Gastroesophageal sphincter (tissue), 4 donors: Measurements from ENCODE around the gene CYFIP2. TPM values are rescaled to one million over a fixed set of nuclear protein-coding genes. Genes with fewer than 3 reads are reported as not detected.

Source experiments
- ATAC-seq: fragments of 150-250 bp; one replicate; pipeline ENCODE4 v1.9.1; 2016; ENCODE audit warnings: mild to moderate bottlenecking, moderate library complexity
- H3K27ac ChIP-seq, 4 donors: fragments of 200-600 bp; sonication (generic) in 3 of 4; 1 replicate in 3 of 4; 2 replicates in 1 of 4; pipeline ENCODE4 v1.5.1; 2016 to 2019
- H3K27me3 ChIP-seq: fragments of 200-600 bp; sonication (generic); one replicate; pipeline ENCODE4 v1.5.1; 2019
- H3K36me3 ChIP-seq, 2 donors: fragments of 200-600 bp; sonication (generic); one replicate each; pipeline ENCODE4 v1.5.1; 2019; ENCODE audit warnings: control low read depth in 1 of 2
- H3K4me1 ChIP-seq, 3 donors: fragments of 200-600 bp; sonication (generic); 1 replicate in 2 of 3; 2 replicates in 1 of 3; pipeline ENCODE4 v1.5.1; 2016 to 2019; ENCODE audit warnings: control low read depth in 2 of 3
- H3K4me3 ChIP-seq, 2 donors: fragments of 200-600 bp; sonication (generic); one replicate each; pipeline ENCODE4 v1.5.1; 2019; ENCODE audit warnings: mild to moderate bottlenecking in 1 of 2, moderate library complexity in 1 of 2
- H3K9me3 ChIP-seq, 3 donors: fragments of 200-600 bp; sonication (generic); one replicate each; pipeline ENCODE4 v1.5.1; 2017 to 2019; ENCODE audit warnings: control low read depth in 2 of 3
- CTCF ChIP-seq, 4 experiments: fragments of 200-600 bp in 2 of 4; fragments of 450-650 bp in 2 of 4; sonication (generic) in 1 of 4; IDR thresholded peaks; one replicate each; pipeline ENCODE4 v1.5.1; 2017 to 2019; ENCODE audit warnings: antibody characterized with exemption in 4 of 4, mild to moderate bottlenecking in 2 of 4, moderate library complexity in 2 of 4
- EP300 ChIP-seq: sonication (generic); formaldehyde crosslinking; IDR thresholded peaks from one replicate; pipeline ENCODE4 v1.6.1; 2017; ENCODE audit warnings: antibody characterized with exemption, mild to moderate bottlenecking
- POLR2A ChIP-seq, 2 donors: fragments of 450-650 bp; IDR thresholded peaks; one replicate each; pipeline ENCODE4 v1.6.1; 2017; ENCODE audit warnings: antibody characterized with exemption in 2 of 2, mild to moderate bottlenecking in 2 of 2, moderate library complexity in 1 of 2
- POLR2AphosphoS5 ChIP-seq: sonication (generic); formaldehyde crosslinking; IDR thresholded peaks from one replicate; pipeline ENCODE4 v1.6.1; 2017; ENCODE audit warnings: antibody characterized with exemption
- WGBS, 2 donors: methylation state at CpG; one replicate each; pipeline ENCODE4 v1.1.5; 2018; ENCODE audit warnings: low coverage in 1 of 2; 5-methylcytosine and 5-hydroxymethylcytosine counted together
- total RNA-seq, 4 donors: library from RNA; depleted of rRNA; stranded (reverse); fragments of >200 nt; gene quantifications; one replicate each; pipeline ENCODE4 v1.1.0, GENCODE V29; 2016

The CYFIP2 gene
- total RNA-seq, 4 donors from 2014 or later = 13.7 to 50.6 (median 23.1) TPM

GRCh38 chr5:157222506-157223230 lies 43.3 kb upstream of the CYFIP2 start:
- no peak for ATAC-seq
- H3K27ac ChIP-seq = no peak overlapping the region
- no peaks in the 10 kb centered on the region for H3K27me3 ChIP-seq
- TF ChIP-seq POLR2A (IDR thresholded peaks at IDR 0.05) (no peak), CTCF (IDR thresholded peaks at IDR 0.05) (no peak), EP300 (no peak)
- no peaks in the 10 kb centered on the region for H3K36me3 ChIP-seq
- 85 to 86% methylated on average over 5 to 9 of the region's 10 CpGs for WGBS, 2 donors
- H3K9me3 ChIP-seq = no peaks in the 10 kb centered on the region
- H3K4me3 ChIP-seq = no peak overlapping the region
- peaks cover 0 to 9% (median 0%) of the 10 kb centered on the region in 3 donors for H3K4me1 ChIP-seq

- Histone ChIP-seq H3K4me1 (no peaks in the 10 kb centered on the region), H3K27me3 (no peaks in the 10 kb centered on the region), H3K36me3 (no peaks in the 10 kb centered on the region), H3K9me3 (no peaks in the 10 kb centered on the region), H3K4me3 (no peak overlapping the region), H3K27ac (no peak overlapping the region)
- 77 to 81% methylated on average over 4 to 6 of the region's 6 CpGs for WGBS, 2 donors
- TF ChIP-seq CTCF (IDR thresholded peaks at IDR 0.05) (no peak), POLR2A (IDR thresholded peaks at IDR 0.05) (no peak), POLR2AphosphoS5 (no peak), EP300 (no peak)
- ATAC-seq = no peak
Observed at GRCh38 chr5:157225469-157226422, 40.2 kb upstream of the CYFIP2 start.

- H3K9me3 ChIP-seq = no peaks in the 10 kb centered on the region
- H3K4me3 ChIP-seq = no peak overlapping the region
- ATAC-seq = no peak
- no peaks in the 10 kb centered on the region for H3K27me3 ChIP-seq
- no peak overlapping the region for H3K27ac ChIP-seq
- no peaks in the 10 kb centered on the region for H3K36me3 ChIP-seq
- H3K4me1 ChIP-seq = no peaks in the 10 kb centered on the region
- TF ChIP-seq POLR2AphosphoS5 (no peak), CTCF (IDR thresholded peaks at IDR 0.05) (no peak), EP300 (no peak), POLR2A (IDR thresholded peaks at IDR 0.05) (no peak)
Observed at GRCh38 chr5:157230610-157231009, 35.3 kb upstream of the CYFIP2 start.

GRCh38 chr5:157232706-157233105 lies 33.2 kb upstream of the CYFIP2 start:
- H3K4me1 ChIP-seq = no peaks in the 10 kb centered on the region
- no peaks in the 10 kb centered on the region for H3K36me3 ChIP-seq
- H3K4me3 ChIP-seq = no peak overlapping the region
- H3K27me3 ChIP-seq = no peaks in the 10 kb centered on the region
- no peak for TF ChIP-seq POLR2AphosphoS5
- WGBS, 2 donors = 70 to 71% methylated on average over 4 to 6 of the region's 6 CpGs
- no peak for ATAC-seq
- H3K27ac ChIP-seq = no peak overlapping the region
- H3K9me3 ChIP-seq = no peaks in the 10 kb centered on the region

- H3K4me3 ChIP-seq = no peak overlapping the region
- no peak overlapping the region for H3K27ac ChIP-seq
- H3K9me3 ChIP-seq = no peaks in the 10 kb centered on the region
- TF ChIP-seq EP300 = no peak
- TF ChIP-seq POLR2AphosphoS5 = no peak
- no peak for TF ChIP-seq POLR2A (IDR thresholded peaks at IDR 0.05)
- no peak for TF ChIP-seq CTCF (IDR thresholded peaks at IDR 0.05)
- WGBS, 2 donors = 73 to 86% methylated on average over 3 of the region's 3 CpGs
- no peaks in the 10 kb centered on the region for H3K4me1 ChIP-seq
- ATAC-seq = no peak
- no peaks in the 10 kb centered on the region for H3K27me3 ChIP-seq
- no peaks in the 10 kb centered on the region for H3K36me3 ChIP-seq
Observed at GRCh38 chr5:157233515-157233914, 32.4 kb upstream of the CYFIP2 start.
